GM13977 (cell line): ENCODE measurements around the gene CFAP74.

Experiments used
- DNase-seq: peaks from one replicate; pipeline ENCODE4 v3.0.0; 2012; ENCODE audit warnings: low spot score
- CTCF ChIP-seq: IDR thresholded peaks from 2 replicates; pipeline ENCODE4 v1.5.1; 2012; ENCODE audit warnings: mild to moderate bottlenecking, control low read depth; ENCODE audit not compliant: insufficient read depth; ENCODE audit errors: extremely low read depth, missing control alignments
- in situ Hi-C: fragments of 300-500 bp; cut with MboI; formaldehyde crosslinking; loops from one replicate; pipeline ENCODE4 v1.12.0; 2022; ENCODE audit warnings: low sequenced_read_pairs, low pct_unique_long_range_greater_than_20kb, mixed read lengths, inconsistent platforms; ENCODE audit not compliant: unreplicated experiment

CFAP74 gene

GRCh38 chr1:2031546-2032540, 28.3 kb upstream of the CFAP74 start:
- in situ Hi-C loops: no loop called here
- no peak for DNase-seq
- TF ChIP-seq CTCF: no peak

- no peak for DNase-seq
Observed at GRCh38 chr1:2030076-2030871, 26.7 kb upstream of the CFAP74 start.

GRCh38 chr1:2029561-2029960, 26.0 kb upstream of the CFAP74 start:
- no peak for TF ChIP-seq CTCF
- in situ Hi-C loops: no loop called here
- no peak for DNase-seq

More at GRCh38 chr1:2030076-2030871, 26.7 kb upstream of the CFAP74 start:
- in situ Hi-C loops: no loop called here
- no peak for TF ChIP-seq CTCF

- DNase-seq: no peak
- in situ Hi-C loops: no loop called here
- no peak for TF ChIP-seq CTCF
Observed at GRCh38 chr1:2028870-2029560, 25.4 kb upstream of the CFAP74 start.

GRCh38 chr1:2027961-2028583, 24.5 kb upstream of the CFAP74 start:
- in situ Hi-C loops: no loop called here
- DNase-seq: no peak
- TF ChIP-seq CTCF: no peak
